ENCODE data around the gene TESK2.

- TF ChIP-seq POLR2AphosphoS5 (IDR thresholded peaks at IDR 0.05) (no peak), CTCF (IDR thresholded peaks at IDR 0.05) (no peak), POLR2A (IDR thresholded peaks at IDR 0.05) (no peak)
Observed at GRCh38 chr1:45340816-45341466, 150.0 kb downstream of the TESK2 start.

All from suprapubic skin (tissue), 4 donors.